Stimulated activated CD4-positive, alpha-beta T cell treated with anti-CD3 and anti-CD28 coated beads, Interleukin-12 subunit alpha, Interleukin-12 subunit beta, amount 100 ng/mL, for 24 hours (primary cell): ENCODE measurements around the gene APCDD1L.
"Not testable (repeated sequence)": the region's sequence is repeated elsewhere in the genome, so short reads cannot be mapped to it uniquely, and the experiment has no call there.

ENCODE experiments used
- DNase-seq, 2 experiments: peaks; one replicate each; pipeline ENCODE4 v3.0.0-alpha.2; 2020; ENCODE audit warnings: low read depth in 2 of 2

The APCDD1L gene

GRCh38 chr20:58416057-58416456, 99.1 kb downstream of the APCDD1L start:
- no peak for DNase-seq

- not testable (repeated sequence) for DNase-seq
Measured at GRCh38 chr20:58414786-58415185, 100.4 kb downstream of the APCDD1L start.

GRCh38 chr20:58414216-58414615, 101.0 kb downstream of the APCDD1L start:
- not testable (repeated sequence) for DNase-seq
